ENCODE measurements around the gene BHLHE40. TPM values are rescaled to one million over a fixed set of nuclear protein-coding genes. Genes with fewer than 3 reads are reported as not detected.

Gene BHLHE40
- total RNA-seq, 3 donors from 2014 or later = 40.2 to 45.5 (median 42.9) TPM

- Histone ChIP-seq H3K9me3 (no peaks in the 10 kb centered on the region), H3K36me3 (ENCODE audit: low read depth) (no peaks in the 10 kb centered on the region), H3K4me3 (no peak overlapping the region), H3K4me1 (ENCODE audit: low read depth) (no peaks in the 10 kb centered on the region)
- intact Hi-C loops (cut with DNase I, micrococcal nuclease) = no loop called here
- DNase-seq (no peak), ATAC-seq (no peak)
- no peak for TF ChIP-seq CTCF (IDR thresholded peaks at IDR 0.05)
Measured at GRCh38 chr3:4997946-4998345, 18.7 kb downstream of the BHLHE40 start.

- intact Hi-C loops (cut with DNase I, micrococcal nuclease) = no loop called here
- no peak for DNase-seq
- TF ChIP-seq CTCF (IDR thresholded peaks at IDR 0.05) = no peak
- Histone ChIP-seq H3K9me3 (no peaks in the 10 kb centered on the region), H3K4me1 (ENCODE audit: low read depth) (no peaks in the 10 kb centered on the region), H3K36me3 (ENCODE audit: low read depth) (no peaks in the 10 kb centered on the region), H3K4me3 (no peak overlapping the region)
- ATAC-seq = no peak
Measured at GRCh38 chr3:4999531-5000184, 20.4 kb downstream of the BHLHE40 start.

- intact Hi-C loops (cut with DNase I, micrococcal nuclease) = no loop called here
- peak; percentile 29 for ATAC-seq
Measured at GRCh38 chr3:5001135-5001534, 21.9 kb downstream of the BHLHE40 start.

GRCh38 chr3:5001805-5002173 lies 22.6 kb downstream of the BHLHE40 start:
- no peak for TF ChIP-seq CTCF (IDR thresholded peaks at IDR 0.05)
- ATAC-seq = no peak
- no peaks in the 10 kb centered on the region for H3K9me3 ChIP-seq

More at GRCh38 chr3:5001135-5001534, 21.9 kb downstream of the BHLHE40 start:
- H3K4me3 ChIP-seq = no peak overlapping the region
- TF ChIP-seq CTCF (IDR thresholded peaks at IDR 0.05) = no peak
- no peaks in the 10 kb centered on the region for H3K9me3 ChIP-seq
- H3K4me1 ChIP-seq (ENCODE audit: low read depth) = no peaks in the 10 kb centered on the region
- no peaks in the 10 kb centered on the region for H3K36me3 ChIP-seq (ENCODE audit: low read depth)
- no peak for DNase-seq

GRCh38 chr3:5002174-5002870 lies 23.1 kb downstream of the BHLHE40 start:
- TF ChIP-seq CTCF (IDR thresholded peaks at IDR 0.05) = no peak
- H3K36me3 ChIP-seq (ENCODE audit: low read depth) = no peaks in the 10 kb centered on the region
- H3K4me3 ChIP-seq = no peak overlapping the region
- H3K9me3 ChIP-seq = no peaks in the 10 kb centered on the region
- intact Hi-C loops (cut with DNase I, micrococcal nuclease) = no loop called here
- H3K4me1 ChIP-seq (ENCODE audit: low read depth) = no peaks in the 10 kb centered on the region
- DNase-seq (no peak), ATAC-seq (no peak)

More at GRCh38 chr3:5001805-5002173, 22.6 kb downstream of the BHLHE40 start:
- H3K4me3 ChIP-seq = no peak overlapping the region
- no peaks in the 10 kb centered on the region for H3K36me3 ChIP-seq (ENCODE audit: low read depth)
- intact Hi-C loops (cut with DNase I, micrococcal nuclease) = no loop called here
- no peak for DNase-seq
- H3K4me1 ChIP-seq (ENCODE audit: low read depth) = no peaks in the 10 kb centered on the region

Measured in mucosa of descending colon (tissue), 3 donors.